T-helper 2 cell treated with Interferon-gamma antibody and Interleukin-4, amounts not matched to agents 100 ng/mL and 5 ng/mL, for 36 hours (primary cell): ENCODE results near the gene FYN. TPM values are rescaled to one million over a fixed set of nuclear protein-coding genes. Genes with fewer than 3 reads are reported as not detected.

ENCODE experiments used
- intact Hi-C: fragments of 100-400 bp; cut with micrococcal nuclease; formaldehyde crosslinking; loops from one replicate; pipeline ENCODE4 v1.15.1; 2023
- total RNA-seq: library from RNA; stranded (reverse); gene quantifications from 2 replicates; pipeline ENCODE4 v1.2.3, GENCODE V29; 2022

FYN gene
- total RNA-seq, 1 donor from 2014 or later, result 125 TPM

GRCh38 chr6:111673532-111673931 lies 199.7 kb downstream of the FYN start:
- intact Hi-C loops, result no loop called here

DNA sequence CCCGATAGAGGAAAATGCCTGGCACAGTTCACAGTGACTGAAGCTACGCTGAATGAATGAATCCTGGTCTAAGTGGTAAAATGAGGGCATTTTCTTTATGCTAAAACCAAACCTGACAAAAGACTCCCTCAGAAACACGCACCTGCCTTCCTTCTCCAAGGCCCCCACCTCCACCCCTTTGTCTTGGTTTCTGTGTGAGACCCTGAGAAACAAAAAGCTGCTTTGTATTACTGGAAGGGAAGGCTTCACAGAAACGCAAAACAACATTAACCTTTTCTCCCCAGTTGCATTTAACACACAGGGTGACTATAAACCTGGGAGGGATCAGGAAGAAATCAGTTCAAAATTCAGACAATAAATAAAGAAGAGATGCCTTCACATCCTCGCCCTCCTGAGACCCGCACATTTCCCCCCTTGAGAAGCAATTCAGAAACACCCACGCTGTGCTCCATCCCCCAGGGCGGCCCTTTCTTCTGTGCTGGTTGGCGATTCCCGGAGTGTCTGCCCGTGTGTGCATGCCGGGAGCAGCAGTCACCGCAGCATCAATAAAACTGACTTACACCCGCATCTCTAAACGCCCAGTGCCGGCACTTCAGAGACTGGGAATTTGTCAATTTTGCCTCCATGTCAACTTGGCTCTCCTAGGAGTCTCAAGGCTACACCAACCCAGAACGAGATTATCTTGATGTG lies 200.3 kb downstream of the FYN start:
- intact Hi-C loops, result no loop called here

- intact Hi-C loops, result no loop called here
Measured at GRCh38 chr6:111669326-111669725, 203.9 kb downstream of the FYN start.

GRCh38 chr6:111668410-111668809 lies 204.8 kb downstream of the FYN start:
- intact Hi-C loops, result no loop called here

DNA sequence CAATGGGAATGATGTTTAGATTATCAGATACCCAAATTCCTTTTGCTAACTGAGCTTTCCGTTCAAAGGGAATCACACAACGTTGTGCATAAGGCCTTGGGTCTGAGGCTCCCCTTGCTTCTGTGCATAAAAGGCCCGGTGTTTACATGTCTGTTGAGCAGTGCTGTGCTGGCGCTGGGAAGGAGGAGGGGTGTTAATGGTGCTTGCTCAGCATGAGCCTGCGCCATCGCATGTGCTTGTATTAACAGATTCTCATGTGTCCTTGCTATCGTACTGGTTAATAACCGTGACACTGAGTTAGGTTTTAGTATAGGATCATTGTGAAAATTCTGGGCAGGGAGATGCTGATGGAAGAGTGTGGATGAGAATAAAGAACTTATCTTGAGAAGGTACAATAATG lies 205.3 kb downstream of the FYN start:
- intact Hi-C loops, result no loop called here

GRCh38 chr6:111666847-111667246 lies 206.4 kb downstream of the FYN start:
- intact Hi-C loops, result no loop called here

DNA sequence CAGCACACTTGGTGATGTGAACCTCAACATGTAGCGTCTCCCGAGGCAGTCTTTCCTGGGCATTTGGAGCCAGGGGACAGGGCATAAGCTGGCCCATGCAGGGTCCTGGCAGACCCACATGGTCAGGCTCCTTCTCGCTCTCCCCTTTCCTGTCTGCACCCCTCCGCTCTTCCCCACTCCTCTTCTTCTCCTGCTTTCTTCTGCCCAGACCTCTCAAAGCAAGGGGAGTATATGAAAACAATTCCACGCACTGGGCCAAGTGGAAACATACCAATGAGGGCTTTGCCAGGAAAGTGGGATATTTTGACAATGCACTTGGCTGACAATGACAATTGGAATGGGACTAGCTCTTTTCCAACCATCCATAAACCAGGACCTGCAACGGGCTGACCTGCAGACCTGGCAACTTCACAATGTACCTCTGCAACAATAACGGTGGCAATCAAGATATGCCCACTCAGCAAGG lies 208.7 kb downstream of the FYN start:
- intact Hi-C loops, result no loop called here

- intact Hi-C loops, result no loop called here
Measured at GRCh38 chr6:111663692-111664564, 209.3 kb downstream of the FYN start.

DNA sequence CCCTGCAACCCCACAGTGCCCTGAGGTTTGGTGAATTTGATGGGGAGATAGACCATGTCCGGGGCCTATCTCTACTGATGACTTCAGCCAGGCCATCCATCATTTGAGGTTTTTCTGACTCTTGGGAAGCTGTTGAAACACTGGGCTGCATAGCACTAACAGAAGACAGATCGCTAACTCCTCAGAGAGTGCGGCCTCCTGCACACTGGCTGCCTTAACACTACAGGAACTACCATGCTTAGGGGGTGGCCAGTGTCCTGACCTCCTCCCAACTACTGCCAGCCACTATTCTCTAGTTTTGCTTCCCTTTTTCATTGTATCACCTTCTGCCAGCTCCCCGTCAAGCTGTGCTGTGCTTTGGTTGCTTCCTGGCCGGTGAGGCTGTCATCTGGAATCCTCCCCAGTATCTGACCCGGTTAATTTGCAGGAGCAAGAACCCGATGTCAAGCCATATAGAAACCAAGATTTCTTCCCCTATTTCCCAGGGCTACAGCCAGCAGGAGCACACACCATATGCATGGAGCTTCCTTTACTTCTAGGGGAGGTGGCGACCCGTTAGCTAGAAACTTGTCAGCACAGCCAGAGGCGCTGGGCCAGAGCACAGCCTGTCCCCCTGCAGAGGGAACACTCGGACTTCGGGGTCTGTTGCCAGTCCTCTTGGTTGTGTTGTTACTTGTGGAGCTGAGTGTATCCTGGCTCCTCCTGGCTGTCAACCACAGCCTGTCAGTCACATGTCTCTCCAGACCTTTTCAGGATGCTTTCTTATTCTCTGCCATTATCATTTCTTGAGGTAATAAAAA lies 210.3 kb downstream of the FYN start:
- intact Hi-C loops, result no loop called here

DNA sequence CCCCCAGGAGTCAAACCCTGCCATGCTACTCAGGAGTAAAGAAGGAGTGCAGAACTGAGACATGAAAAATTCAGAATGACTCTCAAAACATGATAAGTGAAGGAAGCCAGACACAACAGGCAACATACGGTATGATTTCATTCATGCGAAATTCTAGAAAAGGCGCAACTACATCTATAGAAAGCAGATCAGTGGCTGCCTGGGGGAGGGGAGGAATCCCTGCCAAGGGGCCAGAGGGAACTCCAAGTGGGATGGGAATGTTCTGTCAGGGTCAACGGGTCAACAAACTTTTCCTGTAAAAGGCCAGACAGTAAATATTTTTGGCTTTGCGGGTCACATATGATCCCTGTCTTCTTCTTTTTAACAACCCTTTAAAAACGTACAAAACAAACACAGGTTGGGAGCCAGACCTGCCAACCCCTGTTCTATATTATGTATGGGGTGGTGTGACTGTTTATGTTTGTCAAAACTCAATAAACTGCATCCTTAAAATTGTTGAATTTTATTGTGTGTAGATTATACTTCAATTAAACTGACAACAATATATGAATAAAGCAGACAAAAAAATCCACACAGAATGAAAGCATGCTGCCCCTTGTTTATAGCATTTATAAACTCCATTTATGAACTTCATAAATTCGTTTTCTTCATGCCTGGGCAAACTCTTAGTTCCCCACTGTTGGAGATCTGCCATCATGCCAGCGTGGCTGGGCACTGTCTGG lies 211.0 kb downstream of the FYN start:
- intact Hi-C loops, result no loop called here

DNA sequence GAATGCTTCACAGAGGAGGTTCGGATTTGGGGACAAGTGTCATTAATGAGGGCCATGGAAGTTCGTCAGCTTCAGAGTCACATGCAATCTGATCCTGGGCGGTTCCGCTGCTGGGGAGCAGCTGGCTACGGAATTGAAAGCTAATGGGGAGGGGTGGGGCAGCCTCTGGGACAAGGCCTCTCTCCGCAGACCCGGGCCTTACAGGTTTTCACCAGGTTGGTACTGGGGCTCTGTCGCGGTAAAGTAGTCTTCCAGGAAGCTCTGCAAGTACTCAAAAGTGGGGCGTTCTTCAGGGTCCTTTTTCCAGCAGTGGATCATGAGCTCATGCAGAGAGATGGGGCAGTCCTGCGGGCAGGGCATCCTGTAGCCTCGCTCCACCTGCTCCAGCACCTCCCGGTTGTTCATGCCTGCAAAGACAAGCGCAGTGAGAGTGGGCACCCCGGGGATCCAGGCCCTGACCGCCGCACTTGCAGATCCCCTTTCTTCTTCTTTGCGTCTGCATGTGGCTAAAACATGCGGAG lies 211.7 kb downstream of the FYN start:
- intact Hi-C loops, result no loop called here

- intact Hi-C loops, result no loop called here
Measured at GRCh38 chr6:111660531-111660930, 212.7 kb downstream of the FYN start.

GRCh38 chr6:111658462-111659154 lies 214.6 kb downstream of the FYN start:
- intact Hi-C loops, result no loop called here

GRCh38 chr6:111657146-111657545 lies 216.1 kb downstream of the FYN start:
- intact Hi-C loops, result no loop called here

- intact Hi-C loops, result no loop called here
Measured at GRCh38 chr6:111653979-111654378, 219.3 kb downstream of the FYN start.

DNA sequence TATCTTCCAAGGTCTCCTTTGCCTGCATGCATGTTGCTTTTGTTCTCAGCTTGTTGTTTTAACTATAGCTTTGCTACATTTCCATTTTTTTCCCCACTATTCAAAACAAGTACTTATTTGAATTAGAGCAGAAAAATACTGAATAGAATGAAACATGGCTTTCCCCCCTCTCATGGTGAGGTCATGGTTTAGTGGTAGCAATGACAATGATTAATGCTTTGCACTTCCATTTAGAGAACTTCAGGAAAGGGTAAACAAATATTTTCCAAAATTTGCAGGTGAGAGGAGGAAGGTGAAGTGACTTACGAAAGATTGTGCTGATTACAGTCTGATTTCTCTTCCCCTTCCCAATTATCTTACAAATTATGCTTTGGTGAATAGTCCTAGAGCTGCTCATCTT lies 219.8 kb downstream of the FYN start:
- intact Hi-C loops, result no loop called here

DNA sequence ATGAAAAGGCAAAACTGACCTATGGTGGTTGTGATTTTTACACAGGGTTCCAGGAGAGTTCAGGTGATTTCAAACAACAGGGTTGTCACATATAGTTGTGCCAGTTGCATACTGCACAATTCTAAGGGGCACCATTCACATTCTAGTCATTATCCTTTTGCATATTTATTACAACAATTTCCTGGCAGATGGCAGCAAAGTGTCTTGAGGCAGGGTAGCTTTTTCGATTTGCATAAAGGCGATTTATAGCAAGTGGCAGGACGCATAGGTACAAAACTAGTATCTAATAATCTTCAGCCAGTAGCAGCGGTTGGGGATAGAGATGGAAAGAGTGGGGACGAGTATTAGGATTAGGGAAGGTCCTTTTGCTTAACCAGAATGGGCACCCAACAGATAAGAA lies 221.1 kb downstream of the FYN start:
- intact Hi-C loops, result no loop called here

GRCh38 chr6:111651185-111652034 lies 221.8 kb downstream of the FYN start:
- intact Hi-C loops, result no loop called here

- intact Hi-C loops, result no loop called here
Measured at GRCh38 chr6:111650049-111650448, 223.2 kb downstream of the FYN start.
